ENCODE data around the gene SASH1. TPM values are rescaled to one million over a fixed set of nuclear protein-coding genes. Genes with fewer than 3 reads are reported as not detected.

The SASH1 gene
- total RNA-seq, 1 donor from 2014 or later, result 70.2 TPM

GRCh38 chr6:148323344-148323743 is 19.3 kb upstream of the SASH1 start:
- H3K9me3 ChIP-seq, result no peaks in the 10 kb centered on the region
- H3K4me1 ChIP-seq, result no peaks in the 10 kb centered on the region
- TF ChIP-seq, protein P1, sequence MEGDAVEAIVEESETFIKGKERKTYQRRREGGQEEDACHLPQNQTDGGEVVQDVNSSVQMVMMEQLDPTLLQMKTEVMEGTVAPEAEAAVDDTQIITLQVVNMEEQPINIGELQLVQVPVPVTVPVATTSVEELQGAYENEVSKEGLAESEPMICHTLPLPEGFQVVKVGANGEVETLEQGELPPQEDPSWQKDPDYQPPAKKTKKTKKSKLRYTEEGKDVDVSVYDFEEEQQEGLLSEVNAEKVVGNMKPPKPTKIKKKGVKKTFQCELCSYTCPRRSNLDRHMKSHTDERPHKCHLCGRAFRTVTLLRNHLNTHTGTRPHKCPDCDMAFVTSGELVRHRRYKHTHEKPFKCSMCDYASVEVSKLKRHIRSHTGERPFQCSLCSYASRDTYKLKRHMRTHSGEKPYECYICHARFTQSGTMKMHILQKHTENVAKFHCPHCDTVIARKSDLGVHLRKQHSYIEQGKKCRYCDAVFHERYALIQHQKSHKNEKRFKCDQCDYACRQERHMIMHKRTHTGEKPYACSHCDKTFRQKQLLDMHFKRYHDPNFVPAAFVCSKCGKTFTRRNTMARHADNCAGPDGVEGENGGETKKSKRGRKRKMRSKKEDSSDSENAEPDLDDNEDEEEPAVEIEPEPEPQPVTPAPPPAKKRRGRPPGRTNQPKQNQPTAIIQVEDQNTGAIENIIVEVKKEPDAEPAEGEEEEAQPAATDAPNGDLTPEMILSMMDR (IDR thresholded peaks at IDR 0.05), result no peak
- intact Hi-C loops (cut with DNase I), result no loop called here
- no peak overlapping the region for H3K4me3 ChIP-seq
- DNase-seq (ENCODE audit: low spot score in 2 of 2), result no peak
- H3K27ac ChIP-seq, result no peak overlapping the region
- H3K36me3 ChIP-seq, result no peaks in the 10 kb centered on the region
- no peaks in the 10 kb centered on the region for H3K27me3 ChIP-seq

DNA sequence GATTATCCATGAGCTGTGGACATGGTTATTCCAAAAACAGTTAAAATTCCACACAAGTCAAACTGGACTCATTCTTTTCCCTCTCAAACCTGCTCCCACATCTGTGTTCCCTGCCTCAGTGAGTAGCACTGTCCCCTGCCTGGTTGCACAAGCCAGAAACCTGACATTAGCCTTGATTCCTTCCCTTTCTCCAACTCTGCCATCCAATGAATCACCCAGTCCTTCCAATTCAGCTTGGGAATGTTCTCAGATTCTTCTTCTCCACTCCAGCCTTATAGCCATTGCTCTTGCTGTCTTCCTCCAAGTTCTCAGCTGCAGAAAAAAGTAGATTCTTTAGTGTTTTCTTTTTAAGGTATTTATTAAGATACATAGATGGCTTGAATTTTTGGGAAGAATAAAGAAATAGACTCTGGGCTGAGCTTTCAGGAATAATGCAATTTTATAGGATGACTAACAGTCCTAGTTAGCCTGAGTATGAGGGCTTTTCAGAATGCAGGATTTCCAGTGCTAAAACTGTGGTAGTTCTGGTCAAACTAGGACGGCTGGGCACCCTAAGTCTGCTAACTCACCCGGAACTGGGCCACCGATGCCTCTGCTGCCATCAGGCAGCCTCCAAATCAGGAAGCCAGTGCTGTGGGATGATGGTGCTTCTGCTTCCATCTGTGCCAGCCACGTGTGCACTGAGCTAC is 18.2 kb upstream of the SASH1 start:
- no peaks in the 10 kb centered on the region for H3K36me3 ChIP-seq
- H3K4me1 ChIP-seq, result peaks cover 0 to 6% of the 10 kb centered on the region in 2 donors
- no peak for DNase-seq (ENCODE audit: low spot score in 2 of 2)
- H3K27me3 ChIP-seq, result no peaks in the 10 kb centered on the region
- TF ChIP-seq, protein P1 (IDR thresholded peaks at IDR 0.05), result no peak
- no peak overlapping the region for H3K4me3 ChIP-seq
- intact Hi-C loops (cut with DNase I), result no loop called here
- no peak overlapping the region for H3K27ac ChIP-seq
- H3K9me3 ChIP-seq, result no peaks in the 10 kb centered on the region

GRCh38 chr6:148325316-148326068 is 17.1 kb upstream of the SASH1 start:
- Histone ChIP-seq H3K27me3 (no peaks in the 10 kb centered on the region), H3K27ac (no peak overlapping the region), H3K4me3 (no peak overlapping the region), H3K9me3 (no peaks in the 10 kb centered on the region), H3K4me1 (peaks cover 0 to 10% of the 10 kb centered on the region in 2 donors), H3K36me3 (no peaks in the 10 kb centered on the region)
- TF ChIP-seq, protein P1 (IDR thresholded peaks at IDR 0.05), result no peak
- intact Hi-C loops (cut with DNase I), result no loop called here
- DNase-seq (ENCODE audit: low spot score in 2 of 2), result no peak

GRCh38 chr6:148328876-148329555 is 13.6 kb upstream of the SASH1 start:
- Histone ChIP-seq H3K36me3 (no peaks in the 10 kb centered on the region), H3K27me3 (no peaks in the 10 kb centered on the region), H3K27ac (peak overlapping the region; percentile 44 to 50), H3K9me3 (no peaks in the 10 kb centered on the region), H3K4me3 (no peak overlapping the region), H3K4me1 (peaks cover 0 to 13% of the 10 kb centered on the region in 2 donors)
- TF ChIP-seq, protein P1 (IDR thresholded peaks at IDR 0.05), result no peak
- intact Hi-C loops (cut with DNase I), result no loop called here
- no peak for DNase-seq (ENCODE audit: low spot score in 2 of 2)

GRCh38 chr6:148329596-148330381 is 12.8 kb upstream of the SASH1 start:
- Histone ChIP-seq H3K27me3 (no peaks in the 10 kb centered on the region), H3K4me3 (no peak overlapping the region), H3K36me3 (no peaks in the 10 kb centered on the region), H3K27ac (peak overlapping the region; percentile 44 to 50), H3K9me3 (no peaks in the 10 kb centered on the region), H3K4me1 (peaks cover 0 to 13% of the 10 kb centered on the region in 2 donors)
- TF ChIP-seq, protein P1 (IDR thresholded peaks at IDR 0.05), result no peak
- intact Hi-C loops (cut with DNase I), result no loop called here
- peak in 1 of 2 donors; percentile 8 for DNase-seq (ENCODE audit: low spot score in 2 of 2)
